Trophoblast cell (in vitro differentiated cells and primary cell): ENCODE data around the gene API5.
A peak's percentile ranks its signal among the peaks of the same experiment; 100 is the strongest.
"Not testable (repeated sequence)": the region's sequence is repeated elsewhere in the genome, so short reads cannot be mapped to it uniquely, and the experiment has no call there.

Experiments used
- DNase-seq, 2 donors: peaks; one replicate each; pipeline ENCODE4 v3.0.0-alpha.2; 2016
- H2AFZ ChIP-seq: 2 replicates; pipeline ENCODE4 v1.6.1; 2013; ENCODE audit warnings: low read length, moderate library complexity, mild to moderate bottlenecking; ENCODE audit not compliant: insufficient read depth, poor library complexity
- H2AK5ac ChIP-seq: 2 replicates; pipeline ENCODE4 v1.6.1; 2013; ENCODE audit warnings: mild to moderate bottlenecking, low read length
- H2BK120ac ChIP-seq: 2 replicates; pipeline ENCODE4 v1.6.1; 2013; ENCODE audit warnings: low read length, mild to moderate bottlenecking, moderate library complexity; ENCODE audit not compliant: insufficient read depth, poor library complexity
- H2BK12ac ChIP-seq: 2 replicates; pipeline ENCODE4 v1.6.1; 2013; ENCODE audit warnings: mild to moderate bottlenecking, low read length, moderate library complexity
- H2BK5ac ChIP-seq: 2 replicates; pipeline ENCODE4 v1.6.1; 2013; ENCODE audit warnings: low read length, low read depth, moderate library complexity, mild to moderate bottlenecking; ENCODE audit not compliant: poor library complexity
- H3K14ac ChIP-seq: 2 replicates; pipeline ENCODE4 v1.6.1; 2013; ENCODE audit warnings: mild to moderate bottlenecking, low read length
- H3K18ac ChIP-seq: 2 replicates; pipeline ENCODE4 v1.6.1; 2013; ENCODE audit warnings: mild to moderate bottlenecking, low read length
- H3K23ac ChIP-seq: 2 replicates; pipeline ENCODE4 v1.6.1; 2013; ENCODE audit warnings: low read length
- H3K27ac ChIP-seq: 2 replicates; pipeline ENCODE4 v1.5.1; 2013; ENCODE audit warnings: low read depth, mild to moderate bottlenecking, inconsistent platforms, low read length, moderate library complexity
- H3K27me3 ChIP-seq: 2 replicates; pipeline ENCODE4 v1.6.1; 2013; ENCODE audit warnings: inconsistent platforms, mild to moderate bottlenecking, low read length, moderate library complexity; ENCODE audit not compliant: insufficient read depth
- H3K36me3 ChIP-seq, 2 experiments: 1 replicate in 1 of 2; 2 replicates in 1 of 2; pipeline ENCODE4 v1.6.1; 2013; ENCODE audit warnings: low read length in 2 of 2, mild to moderate bottlenecking in 2 of 2, moderate library complexity in 1 of 2; ENCODE audit not compliant: insufficient read depth in 2 of 2, control insufficient read depth in 1 of 2
- H3K4ac ChIP-seq: 2 replicates; pipeline ENCODE4 v1.6.1; 2013; ENCODE audit warnings: low read depth, mild to moderate bottlenecking, low read length, moderate library complexity
- H3K4me1 ChIP-seq, 2 experiments: 1 replicate in 1 of 2; 2 replicates in 1 of 2; pipeline ENCODE4 v1.6.1; 2013; ENCODE audit warnings: low read length in 2 of 2, mild to moderate bottlenecking in 2 of 2, moderate library complexity in 1 of 2; ENCODE audit not compliant: insufficient read depth in 2 of 2, control insufficient read depth in 1 of 2
- H3K4me2 ChIP-seq: 2 replicates; pipeline ENCODE4 v1.6.1; 2013; ENCODE audit warnings: inconsistent platforms, mild to moderate bottlenecking, low read length, moderate library complexity
- H3K4me3 ChIP-seq: 2 replicates; pipeline ENCODE4 v1.5.1; 2013; ENCODE audit warnings: mild to moderate bottlenecking, low read depth, low read length, inconsistent platforms
- H3K79me1 ChIP-seq: one replicate; pipeline ENCODE4 v1.6.1; 2013; ENCODE audit warnings: low read length
- H3K79me2 ChIP-seq: 2 replicates; pipeline ENCODE4 v1.6.1; 2013; ENCODE audit warnings: low read length, mild to moderate bottlenecking; ENCODE audit not compliant: control insufficient read depth, insufficient read depth, poor library complexity
- H3K9ac ChIP-seq: 2 replicates; pipeline ENCODE4 v1.6.1; 2013; ENCODE audit warnings: mild to moderate bottlenecking, low read length
- H3K9me3 ChIP-seq: 2 replicates; pipeline ENCODE4 v1.6.1; 2013; ENCODE audit warnings: low read depth, mild to moderate bottlenecking, control low read depth, inconsistent platforms, low read length; ENCODE audit not compliant: insufficient read depth
- H4K12ac ChIP-seq: 2 replicates; pipeline ENCODE4 v1.6.1; 2013; ENCODE audit warnings: low read depth, mild to moderate bottlenecking, low read length, moderate library complexity
- H4K8ac ChIP-seq: 2 replicates; pipeline ENCODE4 v1.6.1; 2013; ENCODE audit warnings: low read depth, mild to moderate bottlenecking, low read length, moderate library complexity
- H4K91ac ChIP-seq: one replicate; pipeline ENCODE4 v1.6.1; 2013; ENCODE audit warnings: low read depth, mild to moderate bottlenecking, low read length, moderate library complexity
- WGBS: extraction: QIAGEN DNeasy Blood & Tissue Kit; methylation state at CpG from one replicate; pipeline ENCODE4 v1.1.7; 2013; ENCODE audit warnings: missing lambda C conversion rate; ENCODE audit not compliant: insufficient read length, insufficient coverage; ENCODE audit errors: extremely low coverage; 5-methylcytosine and 5-hydroxymethylcytosine counted together

Gene API5

GRCh38 chr11:43327987-43328386 lies 16.2 kb downstream of the API5 start:
- Histone ChIP-seq H3K4me1 (no peaks in the 10 kb centered on the region), H3K4me3 (no peak overlapping the region), H3K27me3 (no peaks in the 10 kb centered on the region), H3K4me2 (no peak overlapping the region), H2BK5ac (no peak overlapping the region), H3K79me2 (no peaks in the 10 kb centered on the region), H3K27ac (no peak overlapping the region), H3K23ac (no peak overlapping the region), H3K4ac (no peak overlapping the region), H2AFZ (no peak overlapping the region), H3K36me3 (peaks cover 17 to 39% of the 10 kb centered on the region in 2 experiments), H3K14ac (no peak overlapping the region), H3K9me3 (no peaks in the 10 kb centered on the region), H2AK5ac (no peak overlapping the region), H4K8ac (no peak overlapping the region), H2BK12ac (no peak overlapping the region), H4K91ac (no peak overlapping the region), H3K18ac (no peak overlapping the region), H3K79me1 (no peaks in the 10 kb centered on the region), H4K12ac (no peak overlapping the region), H3K9ac (no peak overlapping the region), H2BK120ac (no peak overlapping the region)
- WGBS, result no CpG with 5 or more reads among the region's 2 CpGs
- DNase-seq, result peak; percentile 37 to 54

GRCh38 chr11:43328482-43328881 lies 16.7 kb downstream of the API5 start:
- no peak overlapping the region for H4K12ac ChIP-seq
- H2BK5ac ChIP-seq, result no peak overlapping the region
- H4K91ac ChIP-seq, result no peak overlapping the region
- peaks cover 15 to 37% of the 10 kb centered on the region in 2 experiments for H3K36me3 ChIP-seq
- no CpG with 5 or more reads among the region's 2 CpGs for WGBS
- no peaks in the 10 kb centered on the region for H3K27me3 ChIP-seq
- no peak for DNase-seq
- H3K27ac ChIP-seq, result no peak overlapping the region
- no peaks in the 10 kb centered on the region for H3K9me3 ChIP-seq
- H3K18ac ChIP-seq, result no peak overlapping the region
- no peaks in the 10 kb centered on the region for H3K79me1 ChIP-seq
- no peak overlapping the region for H3K23ac ChIP-seq
- no peak overlapping the region for H2AFZ ChIP-seq
- no peak overlapping the region for H3K9ac ChIP-seq
- no peak overlapping the region for H2BK120ac ChIP-seq
- H3K14ac ChIP-seq, result no peak overlapping the region
- H3K79me2 ChIP-seq, result no peaks in the 10 kb centered on the region
- H2BK12ac ChIP-seq, result no peak overlapping the region
- H3K4me3 ChIP-seq, result no peak overlapping the region
- no peak overlapping the region for H4K8ac ChIP-seq
- no peak overlapping the region for H2AK5ac ChIP-seq
- no peak overlapping the region for H3K4ac ChIP-seq
- H3K4me1 ChIP-seq, result no peaks in the 10 kb centered on the region
- H3K4me2 ChIP-seq, result no peak overlapping the region

GRCh38 chr11:43341159-43341558 lies 29.4 kb downstream of the API5 start:
- H3K23ac ChIP-seq, result no peak overlapping the region
- no peak overlapping the region for H3K18ac ChIP-seq
- H4K8ac ChIP-seq, result no peak overlapping the region
- no peak overlapping the region for H3K27ac ChIP-seq
- no peak overlapping the region for H3K4ac ChIP-seq
- H2AK5ac ChIP-seq, result no peak overlapping the region
- H3K4me1 ChIP-seq, result no peaks in the 10 kb centered on the region
- no peak overlapping the region for H2BK120ac ChIP-seq
- H3K36me3 ChIP-seq, result peaks cover 8 to 13% of the 10 kb centered on the region in 2 experiments
- H3K14ac ChIP-seq, result no peak overlapping the region
- no peaks in the 10 kb centered on the region for H3K79me2 ChIP-seq
- H3K4me2 ChIP-seq, result no peak overlapping the region
- H3K9me3 ChIP-seq, result no peaks in the 10 kb centered on the region
- no peak overlapping the region for H3K4me3 ChIP-seq
- H2BK5ac ChIP-seq, result no peak overlapping the region
- H2BK12ac ChIP-seq, result no peak overlapping the region
- no peak overlapping the region for H4K12ac ChIP-seq
- H3K9ac ChIP-seq, result no peak overlapping the region
- no peak overlapping the region for H2AFZ ChIP-seq
- no peaks in the 10 kb centered on the region for H3K79me1 ChIP-seq
- H4K91ac ChIP-seq, result no peak overlapping the region
- DNase-seq, result no peak
- H3K27me3 ChIP-seq, result no peaks in the 10 kb centered on the region

- not testable (repeated sequence) for H3K18ac ChIP-seq, H3K79me2 ChIP-seq, H3K36me3 ChIP-seq, H2BK120ac ChIP-seq, H2BK5ac ChIP-seq, H4K91ac ChIP-seq, DNase-seq, H2AK5ac ChIP-seq, H2AFZ ChIP-seq, H2BK12ac ChIP-seq, H3K4ac ChIP-seq, H3K4me2 ChIP-seq, H3K79me1 ChIP-seq, H3K4me3 ChIP-seq, H4K8ac ChIP-seq, H3K4me1 ChIP-seq, H3K9ac ChIP-seq, H4K12ac ChIP-seq, H3K27me3 ChIP-seq, H3K23ac ChIP-seq, H3K9me3 ChIP-seq, H3K27ac ChIP-seq, H3K14ac ChIP-seq
- no CpG with 5 or more reads among the region's 17 CpGs for WGBS
These were observed 39.6 kb downstream of the API5 start for GRCh38 chr11:43351426-43351825.
